NCI-H1105 (cell line): ENCODE measurements around the gene PTPRD.

Experiments used
- DNase-seq: peaks from one replicate; lab custom pipeline; 2025; lab: John Stamatoyannopoulos, UW

Gene PTPRD

GRCh38 chr9:8826281-8826680, 1786.5 kb downstream of the PTPRD start:
- DNase-seq: no peak

DNA sequence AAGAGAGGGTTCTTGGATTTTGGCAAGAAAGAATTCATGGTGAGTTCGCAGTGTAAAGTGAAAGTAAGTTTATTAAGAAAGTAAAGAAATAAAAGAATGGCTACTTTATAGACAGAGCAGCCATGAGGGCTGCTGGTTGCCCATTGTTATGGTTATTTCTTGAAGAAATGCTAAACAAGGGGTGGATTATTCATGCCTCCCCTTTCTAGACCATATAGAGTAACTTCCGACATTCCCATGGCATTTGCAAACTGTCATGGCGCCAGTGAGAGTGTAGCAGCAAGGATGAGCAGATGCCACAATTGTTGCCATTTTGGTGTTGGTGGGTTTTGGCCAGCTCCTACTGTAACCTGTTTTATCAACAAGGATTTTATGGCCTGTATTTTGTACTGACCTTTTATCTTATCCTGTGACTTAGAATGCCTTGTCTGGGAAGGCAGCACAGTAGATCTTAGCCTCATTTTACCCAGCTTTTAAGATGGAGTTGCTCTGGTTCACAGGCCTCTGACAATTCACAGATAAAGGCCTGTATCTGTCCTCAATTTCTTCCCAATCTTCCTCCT, 1787.1 kb downstream of the PTPRD start:
- no peak for DNase-seq

- DNase-seq: no peak
Measured at GRCh38 chr9:8823131-8823895, 1789.5 kb downstream of the PTPRD start.

GRCh38 chr9:8822667-8823025, 1790.2 kb downstream of the PTPRD start:
- DNase-seq: no peak

- DNase-seq: no peak
Measured at GRCh38 chr9:8821910-8822666, 1790.7 kb downstream of the PTPRD start.

GRCh38 chr9:8817335-8817734, 1795.5 kb downstream of the PTPRD start:
- DNase-seq: no peak

DNA sequence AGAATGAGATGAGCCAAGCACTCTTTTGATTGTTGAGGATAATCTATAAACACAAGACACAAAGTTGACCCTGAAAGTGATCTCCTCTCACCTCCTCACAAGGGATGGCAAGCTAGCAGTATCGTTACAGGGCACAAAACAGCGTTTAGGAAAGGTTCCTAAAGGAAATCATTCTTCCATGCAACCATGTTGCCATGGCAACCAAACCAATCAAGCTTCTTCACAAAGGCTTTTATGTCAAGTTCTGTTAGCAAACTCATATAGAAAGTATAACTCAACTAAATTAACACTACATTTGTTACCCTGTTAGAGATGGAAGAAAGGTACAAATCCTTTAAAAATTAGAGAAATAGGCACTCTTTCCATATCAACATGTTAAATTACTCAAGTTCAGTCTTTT, 1796.4 kb downstream of the PTPRD start:
- peak; percentile 31 for DNase-seq

DNA sequence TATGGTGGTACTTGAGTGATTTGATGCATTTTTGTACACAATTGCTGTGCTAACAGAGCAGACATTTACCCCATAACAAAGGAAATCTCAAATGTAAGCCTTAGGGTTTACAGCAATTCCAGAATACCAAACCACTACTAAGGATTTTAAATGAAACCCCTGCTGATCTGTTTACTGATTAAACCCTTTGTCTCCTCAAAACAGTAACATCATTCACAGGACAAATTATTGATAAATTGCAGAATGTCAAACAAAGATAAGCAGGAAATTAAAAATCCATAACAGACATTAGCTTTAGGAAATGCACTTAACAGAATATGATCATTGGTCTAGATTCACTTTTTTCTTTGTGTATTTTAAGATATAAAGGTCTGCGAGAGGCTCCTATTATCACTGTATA, 1796.9 kb downstream of the PTPRD start:
- DNase-seq: no peak

GRCh38 chr9:8815219-8815618, 1797.6 kb downstream of the PTPRD start:
- no peak for DNase-seq

DNA sequence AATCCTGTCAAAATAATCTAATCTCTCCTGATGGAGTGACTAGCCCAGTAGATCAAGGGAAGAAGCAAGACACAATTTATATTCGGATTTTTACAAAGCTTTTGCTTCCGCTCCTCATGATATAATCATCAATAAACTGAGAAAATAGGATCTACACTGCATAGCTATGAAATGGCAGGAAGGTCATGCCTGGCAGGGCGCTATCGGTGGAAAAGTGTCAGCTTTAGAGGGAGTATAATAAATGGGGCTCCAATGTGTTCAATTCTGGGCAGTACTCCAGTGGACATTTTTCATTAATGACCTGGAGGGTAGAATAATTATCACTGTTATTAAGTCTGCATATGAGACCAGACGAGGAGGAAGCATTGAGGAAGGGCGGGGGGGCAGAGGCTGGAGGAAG, 1799.9 kb downstream of the PTPRD start:
- no peak for DNase-seq

- DNase-seq: no peak
Measured at GRCh38 chr9:8809741-8810140, 1803.1 kb downstream of the PTPRD start.

- DNase-seq: no peak
Measured at GRCh38 chr9:8806150-8806549, 1806.7 kb downstream of the PTPRD start.

- DNase-seq: no peak
Measured at GRCh38 chr9:8804613-8805012, 1808.2 kb downstream of the PTPRD start.

GRCh38 chr9:8802242-8802641, 1810.6 kb downstream of the PTPRD start:
- no peak for DNase-seq

GRCh38 chr9:8800196-8800595, 1812.6 kb downstream of the PTPRD start:
- DNase-seq: no peak

GRCh38 chr9:8799615-8800014, 1813.2 kb downstream of the PTPRD start:
- no peak for DNase-seq

DNA sequence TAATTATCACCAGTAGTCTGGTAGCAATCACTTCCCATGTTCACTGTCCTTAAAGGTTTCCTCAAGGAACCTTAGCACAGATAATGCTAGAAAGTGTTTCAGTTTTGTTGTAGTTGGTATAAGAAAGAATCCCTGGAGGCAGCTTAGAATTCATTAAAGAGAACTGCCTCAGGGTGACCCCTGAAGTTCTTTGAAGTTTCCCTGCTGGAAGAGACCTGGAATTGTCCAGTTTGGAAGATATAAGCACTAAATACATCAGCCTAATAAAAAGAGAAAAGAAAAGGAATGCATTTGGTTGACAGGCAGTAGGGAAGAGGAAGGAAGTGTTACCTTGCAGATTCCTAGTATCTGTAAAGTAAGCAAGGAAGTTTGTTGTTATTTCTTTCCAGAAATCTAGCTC, 1813.6 kb downstream of the PTPRD start:
- DNase-seq: no peak

DNA sequence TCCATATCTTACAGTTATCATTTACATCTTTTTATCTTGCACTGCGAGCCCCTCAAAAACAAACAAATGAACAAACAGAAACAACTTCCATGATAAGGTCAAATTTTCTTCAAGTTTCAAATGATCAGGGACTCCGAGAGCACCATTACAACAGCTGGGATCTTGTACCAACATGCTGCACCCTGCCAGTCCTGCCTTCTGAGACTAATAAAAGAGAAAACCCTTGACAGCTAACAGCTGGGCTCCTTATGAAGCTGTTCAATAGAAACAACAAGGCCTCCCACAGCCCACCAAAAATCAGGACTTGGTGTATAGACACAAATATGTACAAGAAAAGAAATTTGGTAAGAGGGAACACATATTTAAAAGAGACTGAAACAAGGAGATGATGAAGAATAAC, 1828.0 kb downstream of the PTPRD start:
- no peak for DNase-seq

- DNase-seq: no peak
Measured at GRCh38 chr9:8783941-8784340, 1828.9 kb downstream of the PTPRD start.

DNA sequence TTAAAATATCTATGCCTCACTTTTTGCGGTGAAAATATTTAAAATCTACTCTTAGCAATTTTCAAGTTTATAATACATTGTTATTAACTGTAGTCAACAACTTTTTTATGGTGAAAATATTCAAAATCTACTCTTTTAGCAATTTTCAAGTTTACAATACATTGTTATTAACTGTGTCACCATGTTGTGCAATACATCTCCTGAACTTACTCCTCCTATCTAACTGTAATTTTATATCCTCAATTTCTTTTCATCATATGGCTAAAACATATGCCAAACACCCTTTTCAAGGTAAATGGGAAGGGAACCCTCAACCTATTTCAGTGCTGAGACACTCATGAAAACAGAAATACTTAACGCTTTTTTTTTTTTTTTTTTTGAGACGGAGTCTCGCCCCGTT, 1830.6 kb downstream of the PTPRD start:
- no peak for DNase-seq

DNA sequence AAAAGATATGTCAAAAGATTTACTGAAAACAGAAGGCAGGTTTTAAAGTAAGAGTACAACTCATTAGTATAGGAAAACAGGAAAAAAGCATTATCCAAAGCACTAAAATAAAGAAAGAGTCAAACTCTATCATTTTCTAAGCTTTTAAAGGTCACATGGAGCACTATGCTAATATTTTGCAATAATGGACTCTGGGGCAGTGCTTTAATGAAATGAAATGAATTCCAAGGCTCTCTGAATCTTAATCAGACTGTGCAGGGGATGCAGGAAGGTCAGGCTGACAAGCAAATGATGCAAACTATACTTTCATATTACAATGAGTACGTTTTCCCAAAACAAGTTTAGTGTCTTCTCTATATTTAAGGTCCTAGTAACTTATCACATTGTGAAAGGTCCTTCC, 1831.3 kb downstream of the PTPRD start:
- DNase-seq: no peak

DNA sequence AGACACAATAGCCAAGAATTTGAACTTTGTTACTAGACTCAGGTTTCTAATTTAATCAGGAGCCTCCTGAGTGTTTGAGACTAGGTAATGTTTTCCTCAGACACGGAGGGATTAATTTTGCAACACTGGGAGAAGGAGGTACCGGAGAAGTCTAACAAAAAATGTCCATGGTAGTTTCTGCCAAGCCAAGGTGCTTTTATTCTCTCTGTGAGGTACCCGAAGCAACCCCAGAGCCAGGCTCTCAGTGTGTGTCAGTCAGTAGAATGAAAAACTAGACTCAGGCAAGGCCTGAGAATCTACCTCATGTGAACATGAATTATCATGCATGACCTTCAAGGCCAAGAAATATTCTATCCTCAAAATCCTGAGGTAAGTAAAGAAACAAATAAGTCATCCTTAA, 1832.4 kb downstream of the PTPRD start:
- no peak for DNase-seq

- DNase-seq: no peak
Measured at GRCh38 chr9:8779478-8779877, 1833.3 kb downstream of the PTPRD start.
